Kasumi-1 (cell line): ENCODE measurements around the gene EYS.
A peak's percentile ranks its signal among the peaks of the same experiment; 100 is the strongest.
"Not testable (repeated sequence)": the region's sequence is repeated elsewhere in the genome, so short reads cannot be mapped to it uniquely, and the experiment has no call there.

ENCODE experiments used
- DNase-seq, 2 experiments: peaks; one replicate each; lab custom pipeline; 2025; lab: John Stamatoyannopoulos, UW

The EYS gene

DNA sequence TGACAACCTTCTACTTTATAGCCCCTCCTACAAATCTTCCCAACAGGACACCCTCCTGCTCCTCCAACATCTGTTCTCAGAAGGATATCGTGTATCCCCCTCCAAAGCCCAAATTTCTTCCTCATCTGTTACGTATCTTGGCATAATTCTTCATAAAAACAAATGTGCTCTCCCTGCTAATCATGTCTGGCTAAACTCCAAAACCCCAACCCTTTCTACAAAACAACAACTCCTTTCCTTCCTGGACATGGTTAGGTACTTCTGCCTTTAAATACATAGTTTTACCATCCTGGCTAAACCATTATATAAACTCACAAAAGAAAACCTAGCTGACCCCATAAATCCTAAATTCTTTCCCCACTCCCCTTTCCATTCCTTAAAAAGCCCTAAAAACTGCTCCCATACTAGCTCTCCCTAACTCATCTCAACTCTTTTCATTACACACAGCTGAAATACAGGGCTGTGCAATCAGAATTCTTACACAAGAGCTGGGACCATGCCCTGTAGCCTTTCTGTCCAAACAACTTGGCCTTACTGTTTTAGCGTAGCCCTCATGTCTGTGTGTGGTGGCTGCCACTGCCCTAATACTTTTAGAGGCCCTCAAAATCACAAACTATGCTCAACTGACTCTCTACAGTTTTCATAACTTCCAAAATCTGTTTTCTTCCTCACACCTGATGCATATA is 1753.5 kb downstream of the EYS start:
- not testable (repeated sequence) for DNase-seq

DNA sequence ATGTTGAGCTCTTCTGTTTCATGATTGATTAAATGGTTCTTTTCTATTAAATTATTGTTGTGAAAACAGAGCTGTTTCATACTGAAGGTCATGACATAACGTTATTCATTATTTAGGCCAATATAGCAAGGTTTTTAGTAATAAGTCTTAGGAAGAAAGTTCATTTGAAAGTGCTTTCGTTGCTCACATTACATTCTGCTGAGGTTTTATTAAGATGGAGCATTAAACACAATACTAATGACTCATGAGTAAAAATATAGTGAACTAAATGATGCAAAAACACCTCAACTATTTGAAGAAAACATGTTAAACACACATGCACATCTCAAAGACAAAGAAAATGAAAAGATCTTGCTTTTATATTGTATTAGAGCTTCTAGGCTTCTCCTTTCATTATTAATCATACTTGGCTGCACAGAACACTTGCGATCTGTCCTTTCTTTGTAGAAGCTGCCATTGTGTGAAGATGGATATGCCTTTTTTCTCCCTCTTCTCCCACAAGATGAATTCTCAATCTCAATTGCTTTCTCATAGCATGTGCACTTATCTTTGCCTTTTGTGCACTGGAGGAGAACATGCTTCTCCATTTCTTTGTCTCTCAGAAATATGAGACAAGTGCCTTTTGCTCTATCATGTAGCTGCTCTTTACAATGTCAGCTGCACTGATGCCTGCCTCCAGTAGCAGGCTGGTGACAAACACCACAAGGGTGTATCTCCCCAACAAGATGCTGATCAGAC is 1759.1 kb downstream of the EYS start:
- no peak for DNase-seq

GRCh38 chr6:63945987-63946386 is 1761.0 kb downstream of the EYS start:
- no peak for DNase-seq

DNA sequence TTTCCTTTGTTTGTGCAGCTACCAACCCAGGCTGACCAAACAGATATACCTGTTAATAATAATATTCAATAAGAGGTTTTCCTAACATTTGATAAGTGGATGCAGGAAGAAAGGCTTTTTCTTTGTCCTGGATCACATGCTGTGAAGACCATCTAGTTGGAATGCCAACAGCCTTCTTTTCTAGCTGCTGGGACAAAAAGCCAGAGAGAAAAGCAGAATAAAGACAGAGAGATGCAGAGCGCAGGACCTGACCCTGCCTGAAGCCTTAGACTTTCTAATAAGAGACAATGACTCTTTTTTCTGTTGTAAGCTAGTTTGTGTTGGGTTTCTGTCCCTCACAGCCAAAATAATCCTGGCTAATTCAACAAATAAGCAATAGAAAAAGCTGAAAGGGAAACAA is 1763.2 kb downstream of the EYS start:
- no peak for DNase-seq

GRCh38 chr6:63941747-63942470 is 1765.1 kb downstream of the EYS start:
- DNase-seq, result no peak

- DNase-seq, result no peak
These were observed 1767.0 kb downstream of the EYS start for GRCh38 chr6:63940056-63940455.

- DNase-seq, result no peak
These were observed 1770.6 kb downstream of the EYS start for GRCh38 chr6:63936399-63936798.

DNA sequence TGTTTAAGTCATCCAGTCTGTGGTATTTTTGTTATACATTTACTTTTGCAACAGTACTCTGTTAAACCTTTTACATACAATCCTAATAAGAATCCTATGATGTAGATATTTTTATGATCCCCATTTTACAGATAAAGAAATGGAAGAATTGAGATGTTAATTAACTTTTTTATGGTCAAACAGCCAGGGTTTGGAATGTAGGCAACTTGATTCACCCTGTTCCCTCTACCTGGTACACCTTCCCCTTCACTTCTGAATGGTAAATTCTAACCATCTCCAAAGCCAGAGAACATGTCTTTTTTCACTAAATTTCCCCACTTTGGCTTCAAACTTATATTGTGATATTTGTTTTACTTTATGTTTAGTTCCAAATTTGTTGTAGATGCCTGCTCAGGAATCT is 1771.3 kb downstream of the EYS start:
- DNase-seq, result no peak

DNA sequence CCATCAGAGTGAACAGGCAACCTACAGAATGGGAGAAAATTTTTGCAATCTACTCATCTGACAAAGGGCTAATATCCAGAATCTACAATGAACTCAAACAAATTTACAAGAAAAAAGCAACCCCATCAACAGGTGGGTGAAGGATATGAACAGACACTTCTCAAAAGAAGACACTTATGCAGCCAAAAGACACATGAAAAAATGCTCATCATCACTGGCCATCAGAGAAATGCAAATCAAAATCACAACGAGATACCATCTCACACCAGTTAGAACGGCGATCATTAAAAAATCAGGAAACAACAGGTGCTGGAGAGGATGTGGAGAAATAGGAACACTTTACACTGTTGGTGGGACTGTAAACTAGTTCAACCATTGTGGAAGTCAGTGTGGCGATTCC is 1773.1 kb downstream of the EYS start:
- DNase-seq, result not testable (repeated sequence)

DNA sequence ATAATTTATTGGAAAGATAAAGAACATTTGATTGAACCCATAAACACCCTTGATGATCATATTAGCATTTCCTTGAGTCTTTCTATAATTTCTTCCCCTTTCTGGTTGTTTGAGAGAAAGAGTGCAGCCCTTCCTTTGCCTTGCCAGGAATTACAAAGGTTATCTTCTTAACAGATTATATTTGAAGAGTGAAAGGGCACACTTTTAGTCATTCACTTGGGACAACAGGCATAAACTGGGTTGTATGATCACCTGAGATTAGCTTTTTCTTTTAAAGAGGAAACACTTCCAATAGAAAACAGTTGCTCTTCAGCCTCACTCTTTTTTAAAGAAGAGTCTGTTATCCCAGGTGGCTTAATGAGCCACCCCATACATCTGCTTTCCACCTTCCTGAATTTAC is 1776.2 kb downstream of the EYS start:
- DNase-seq, result no peak

DNA sequence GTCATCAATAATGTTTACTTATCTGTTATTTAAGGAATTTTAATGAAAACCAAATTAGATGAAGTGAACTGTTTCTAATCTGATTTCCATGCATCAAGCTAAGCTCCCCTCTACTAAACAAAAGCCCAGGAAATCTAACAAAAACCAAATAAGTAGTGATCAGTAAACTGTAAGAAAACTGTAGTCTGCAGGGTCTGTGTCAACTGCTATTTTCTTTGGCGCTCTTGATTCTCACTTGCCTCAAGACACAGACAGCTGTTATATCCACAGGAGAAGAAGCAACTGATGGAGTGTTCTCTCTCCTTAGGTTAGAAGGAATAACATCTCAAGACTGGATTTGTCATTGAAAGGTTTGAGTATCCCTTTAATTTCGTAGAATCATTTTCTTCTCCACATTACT is 1777.9 kb downstream of the EYS start:
- no peak for DNase-seq

- DNase-seq, result no peak
These were observed 1778.4 kb downstream of the EYS start for GRCh38 chr6:63928613-63929012.

GRCh38 chr6:63926950-63927927 is 1779.8 kb downstream of the EYS start:
- DNase-seq, result no peak

- DNase-seq, result no peak
These were observed 1780.7 kb downstream of the EYS start for GRCh38 chr6:63926258-63926780.

DNA sequence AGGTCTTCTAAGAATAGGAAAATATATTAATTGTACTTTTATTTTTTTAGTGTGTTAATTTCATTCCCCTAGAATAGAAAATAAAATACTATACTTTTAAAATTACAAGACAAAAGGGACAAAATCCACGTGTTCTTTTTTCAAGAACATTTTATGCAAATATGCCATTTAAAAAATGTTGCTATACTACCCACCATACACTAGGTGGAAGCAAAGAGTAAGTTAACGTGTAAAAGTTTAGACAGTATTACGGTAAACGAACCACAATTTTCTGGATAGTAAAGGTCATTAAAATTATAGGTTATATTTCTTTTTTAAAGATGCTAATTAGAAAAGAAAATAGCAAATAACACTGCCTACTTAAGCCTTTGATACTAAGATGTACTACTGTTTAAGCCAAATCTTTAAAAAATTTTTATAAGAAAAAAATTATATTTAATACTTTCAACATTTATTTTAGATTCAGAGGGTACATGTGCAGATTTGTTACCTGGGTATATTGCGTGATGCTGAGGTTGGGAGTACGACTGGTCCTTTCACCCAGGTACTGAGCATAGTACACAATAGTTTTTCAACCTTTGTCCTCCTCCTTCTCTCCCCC is 1783.8 kb downstream of the EYS start:
- DNase-seq, result peak; percentile 53 to 66

DNA sequence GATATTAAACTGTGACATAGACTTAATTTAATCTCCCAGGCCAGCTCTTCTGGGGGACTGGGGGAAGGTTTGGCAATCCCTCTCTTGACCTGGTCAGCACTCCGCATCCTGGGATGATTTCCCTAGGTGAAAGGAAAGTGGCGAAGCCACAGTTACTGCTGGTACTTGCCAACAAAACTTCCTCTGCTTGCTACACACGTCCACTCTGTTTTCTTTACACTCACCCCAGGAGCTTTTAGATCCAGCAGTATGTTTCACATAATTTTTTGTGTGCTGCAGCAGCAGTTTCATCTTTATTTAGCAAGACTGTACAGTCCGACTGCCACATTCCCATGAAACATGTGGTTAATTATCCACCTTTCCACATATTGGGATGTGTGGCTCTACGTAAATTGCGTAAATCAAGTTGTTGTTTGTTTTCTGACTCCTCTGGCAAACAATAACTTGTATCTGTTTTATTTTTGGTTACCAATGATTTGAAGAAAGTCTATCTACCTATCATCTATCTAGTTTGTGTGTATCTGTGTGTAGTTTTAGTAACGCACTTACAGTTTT is 1787.4 kb downstream of the EYS start:
- DNase-seq, result no peak

DNA sequence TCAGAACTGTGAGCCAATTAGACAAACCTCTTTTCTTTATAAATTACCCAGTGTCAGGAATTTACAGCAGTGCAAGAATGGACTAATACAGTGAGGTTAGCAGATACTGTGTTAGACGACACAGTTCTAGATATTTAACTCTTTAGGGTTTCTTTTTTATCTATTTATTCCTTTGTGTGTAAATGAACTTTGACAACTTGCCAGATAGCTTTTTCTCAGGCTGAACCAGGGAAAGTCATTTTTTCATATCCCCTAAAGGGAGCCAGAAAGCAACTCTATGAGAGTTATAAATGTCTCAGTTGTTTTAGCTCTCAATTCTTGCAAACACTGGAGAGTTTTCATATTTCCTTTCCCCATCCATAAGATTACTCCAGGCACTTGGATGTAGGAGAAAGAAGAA is 1794.1 kb downstream of the EYS start:
- DNase-seq, result no peak

DNA sequence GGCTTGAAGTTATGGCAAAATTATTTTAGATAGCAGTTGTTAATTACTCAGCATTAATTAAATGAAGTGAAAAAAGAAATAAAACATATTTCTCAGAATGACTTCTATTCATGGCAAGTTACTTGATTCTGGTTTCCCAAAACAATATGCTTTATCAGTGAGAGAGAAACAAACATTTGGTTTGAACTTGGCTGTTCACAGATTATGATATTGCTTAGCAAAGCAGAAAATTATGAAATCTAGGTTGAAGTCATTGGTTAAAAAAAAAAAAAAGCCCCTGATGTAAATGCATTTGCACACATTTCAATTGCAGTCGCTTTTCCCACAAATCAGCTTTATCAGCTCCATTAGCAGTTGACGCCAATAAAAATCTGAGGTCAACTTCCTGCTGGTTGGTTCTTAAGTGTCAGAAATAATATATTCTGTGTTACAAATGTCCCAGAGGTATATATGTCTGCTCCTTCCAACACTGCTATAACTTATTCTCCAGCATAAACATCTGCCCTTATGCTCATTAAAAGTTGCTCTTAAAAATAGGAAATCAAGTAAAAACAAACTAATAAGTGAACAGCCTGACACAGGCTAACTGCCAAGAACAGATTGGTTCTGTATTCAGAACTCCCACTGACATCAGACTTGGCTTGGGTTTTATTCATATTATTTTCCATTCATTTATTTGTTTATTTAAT is 1796.0 kb downstream of the EYS start:
- no peak for DNase-seq

- peak; percentile 56 to 66 for DNase-seq
These were observed 1802.3 kb downstream of the EYS start for GRCh38 chr6:63904650-63905248.

GRCh38 chr6:63899550-63899949 is 1807.5 kb downstream of the EYS start:
- DNase-seq, result no peak
